ENCODE measurements around the gene ADCY2.

- TF ChIP-seq CTCF (IDR thresholded peaks at IDR 0.05) = no peak
- TF ChIP-seq POLR2A (IDR thresholded peaks at IDR 0.05) = no peak
Observed at GRCh38 chr5:7419846-7420245, 23.9 kb downstream of the ADCY2 start.
